HepG2 (cell line): ENCODE results near the gene OBSL1. TPM values are rescaled to one million over a fixed set of nuclear protein-coding genes. Genes with fewer than 3 reads are reported as not detected.

ENCODE experiments used
- CTCF ChIP-seq: sonication (generic); formaldehyde crosslinking; IDR thresholded peaks from 2 replicates; pipeline ENCODE4 v1.5.0; 2020; ENCODE audit warnings: mild to moderate bottlenecking, missing genetic modification reagents, moderate library complexity
- FOXC1 ChIP-seq: sonication (generic); formaldehyde crosslinking; IDR thresholded peaks from 2 replicates; pipeline ENCODE4 v1.8.0; 2022; ENCODE audit warnings: mild to moderate bottlenecking, missing genetic modification reagents, borderline replicate concordance
- JARID2 ChIP-seq: sonication (generic); formaldehyde crosslinking; IDR thresholded peaks from 2 replicates; pipeline ENCODE4 v1.8.1; 2023; ENCODE audit warnings: missing genetic modification reagents, inconsistent platforms; ENCODE audit not compliant: insufficient replicate concordance
- NR2F2 ChIP-seq: IDR thresholded peaks from 2 replicates; pipeline ENCODE4 v1.6.1; 2012; ENCODE audit warnings: low read depth, inconsistent platforms, borderline replicate concordance
- PAF1 ChIP-seq: IDR thresholded peaks from 2 replicates; pipeline ENCODE4 v1.6.1; 2016; ENCODE audit warnings: missing genetic modification reagents, missing compliant biosample characterization
- PAWR ChIP-seq: sonication (generic); formaldehyde crosslinking; IDR thresholded peaks from 2 replicates; pipeline ENCODE4 v1.4.0; 2020; ENCODE audit warnings: missing genetic modification reagents, mild to moderate bottlenecking, borderline replicate concordance
- PAX8 ChIP-seq: sonication (generic); formaldehyde crosslinking; IDR thresholded peaks from 2 replicates; pipeline ENCODE4 v1.8.0; 2022; ENCODE audit warnings: mild to moderate bottlenecking, missing genetic modification reagents, borderline replicate concordance
- RBM39 ChIP-seq: fragments of 200-400 bp; formaldehyde crosslinking; IDR thresholded peaks from one replicate; pipeline ENCODE4 v1.6.1; 2018; ENCODE audit warnings: antibody characterized with exemption, mild to moderate bottlenecking, low read depth, low read length; ENCODE audit not compliant: poor library complexity, severe bottlenecking
- SKIL ChIP-seq: sonication (generic); formaldehyde crosslinking; IDR thresholded peaks from 2 replicates; pipeline ENCODE4 v1.8.0; 2022; ENCODE audit warnings: missing genetic modification reagents, mild to moderate bottlenecking, moderate library complexity, borderline replicate concordance
- SOX6 ChIP-seq, 2 experiments: fragments of 450-650 bp in 1 of 2; sonication (generic) in 1 of 2; formaldehyde crosslinking in 1 of 2; IDR thresholded peaks; 2 replicates each; pipeline versions ENCODE4 v1.4.0 to v1.6.1; 2017 to 2020; ENCODE audit warnings: antibody characterized with exemption in 1 of 2, mild to moderate bottlenecking in 1 of 2, missing genetic modification reagents in 1 of 2
- TBX3 ChIP-seq: fragments of 450-650 bp; IDR thresholded peaks from 2 replicates; pipeline ENCODE4 v1.6.1; 2017; ENCODE audit warnings: antibody characterized with exemption, mild to moderate bottlenecking, inconsistent platforms, borderline replicate concordance
- TGIF2 ChIP-seq: IDR thresholded peaks from 2 replicates; pipeline ENCODE4 v1.6.1; 2016; ENCODE audit warnings: control low read depth, missing compliant biosample characterization
- TP53 ChIP-seq: sonication (generic); formaldehyde crosslinking; conservative IDR thresholded peaks from 2 replicates; pipeline ENCODE4 v1.4.0; 2020; ENCODE audit warnings: missing genetic modification reagents
- ZBTB34 ChIP-seq: sonication (generic); formaldehyde crosslinking; IDR thresholded peaks from 2 replicates; pipeline ENCODE4 v1.8.0; 2022; ENCODE audit warnings: mild to moderate bottlenecking, missing genetic modification reagents
- ZNF160 ChIP-seq: sonication (generic); formaldehyde crosslinking; IDR thresholded peaks from 2 replicates; pipeline ENCODE4 v1.8.0; 2022; ENCODE audit warnings: mild to moderate bottlenecking, inconsistent platforms, missing genetic modification reagents
- ZNF207 ChIP-seq: fragments of 450-650 bp; IDR thresholded peaks from 2 replicates; pipeline ENCODE4 v1.6.1; 2016; ENCODE audit warnings: antibody characterized with exemption, borderline replicate concordance
- ZNF296 ChIP-seq: sonication (generic); formaldehyde crosslinking; conservative IDR thresholded peaks from 2 replicates; pipeline ENCODE4 v1.5.0; 2020; ENCODE audit warnings: mild to moderate bottlenecking, missing genetic modification reagents
- ZNF652 ChIP-seq: IDR thresholded peaks from 2 replicates; pipeline ENCODE4 v1.6.1; 2016; ENCODE audit warnings: low read depth, borderline replicate concordance
- ZNF770 ChIP-seq: sonication (generic); formaldehyde crosslinking; IDR thresholded peaks from 2 replicates; pipeline ENCODE4 v1.5.0; 2020; ENCODE audit warnings: mild to moderate bottlenecking, missing genetic modification reagents
- ZNF850 ChIP-seq: sonication (generic); formaldehyde crosslinking; conservative IDR thresholded peaks from 2 replicates; pipeline ENCODE4 v1.9.0; 2021; ENCODE audit warnings: mild to moderate bottlenecking, missing genetic modification reagents
- polyA plus RNA-seq, 8 experiments: library from polyadenylated mRNA; depleted of rRNA in 3 of 8; stranded (reverse) in 7 of 8; unstranded in 1 of 8; fragments of >200 nt; fragmentation: Illumina TruSeq in 4 of 8; extraction: Trizol in 4 of 8; gene quantifications; 2 replicates each; pipeline versions ENCODE4 v1.2.1 to v1.2.3, GENCODE V29; 2011 to 2016; ENCODE audit warnings: low read depth in 4 of 8, missing spikeins in 1 of 8, mixed read lengths in 1 of 8; ENCODE audit not compliant: insufficient read depth in 1 of 8
- total RNA-seq, 5 experiments: library from RNA; depleted of rRNA; stranded (reverse); fragments of >200 nt; fragmentation: Illumina TruSeq; extraction: Trizol; gene quantifications; 2 replicates each; pipeline ENCODE4 v1.2.3, GENCODE V29; 2016; ENCODE audit warnings: low read depth in 1 of 5

Gene OBSL1
- total and polyA plus RNA-seq, 2 of the 13 experiments (the other 11 are each of a cell fraction or from before 2014, with no cell fraction given), result 86.7 to 218 TPM

GRCh38 chr2:219597552-219598307, 26.4 kb upstream of the OBSL1 start, which contains the start of gene STK11IP (continued):
- peak; percentile 27 for TF ChIP-seq CTCF (CRISPR knock-in tag)
- TF ChIP-seq RBM39, result peak; percentile 88
- TF ChIP-seq NR2F2, result peak; percentile 69; the same call in 1 of the 2 replicates
- TF ChIP-seq SOX6 (IDR thresholded peaks at IDR 0.05), result no peak
- TF ChIP-seq SOX6 (CRISPR knock-in tag; IDR thresholded peaks at IDR 0.05), result peak; percentile 76; the same call in 1 of the 2 replicates
- no peak for TF ChIP-seq TBX3
- TF ChIP-seq SKIL, result no peak
- 0 out of 2 replicates have a peak, but pooled peaks have one; percentile 10 for TF ChIP-seq ZNF652 (CRISPR knock-in tag)
- TF ChIP-seq ZNF770, result peak; percentile 96; the same call in 1 of the 2 replicates
- TF ChIP-seq PAX8 (CRISPR knock-in tag), result no peak
- no peak for TF ChIP-seq PAWR (CRISPR knock-in tag)
- TF ChIP-seq TP53 (CRISPR knock-in tag), result no peak
- peak; percentile 82; the same call in 1 of the 2 replicates for TF ChIP-seq TGIF2 (CRISPR knock-in tag)
- no peak for TF ChIP-seq ZNF296 (CRISPR knock-in tag)
- peak; percentile 47 for TF ChIP-seq JARID2 (CRISPR knock-in tag)
- TF ChIP-seq ZNF850 (CRISPR knock-in tag), result no peak
- TF ChIP-seq ZNF207, result no peak
- no peak; the same call in 1 of the 2 replicates for TF ChIP-seq ZNF160 (CRISPR knock-in tag)
- TF ChIP-seq PAF1 (CRISPR knock-in tag), result no peak
- no peak; the same call in 1 of the 2 replicates for TF ChIP-seq ZBTB34 (CRISPR knock-in tag)
- TF ChIP-seq FOXC1 (CRISPR knock-in tag), result peak; percentile 58; the same call in 1 of the 2 replicates
